ENCODE measurements around the gene DNAJA4.

Gene DNAJA4

DNA sequence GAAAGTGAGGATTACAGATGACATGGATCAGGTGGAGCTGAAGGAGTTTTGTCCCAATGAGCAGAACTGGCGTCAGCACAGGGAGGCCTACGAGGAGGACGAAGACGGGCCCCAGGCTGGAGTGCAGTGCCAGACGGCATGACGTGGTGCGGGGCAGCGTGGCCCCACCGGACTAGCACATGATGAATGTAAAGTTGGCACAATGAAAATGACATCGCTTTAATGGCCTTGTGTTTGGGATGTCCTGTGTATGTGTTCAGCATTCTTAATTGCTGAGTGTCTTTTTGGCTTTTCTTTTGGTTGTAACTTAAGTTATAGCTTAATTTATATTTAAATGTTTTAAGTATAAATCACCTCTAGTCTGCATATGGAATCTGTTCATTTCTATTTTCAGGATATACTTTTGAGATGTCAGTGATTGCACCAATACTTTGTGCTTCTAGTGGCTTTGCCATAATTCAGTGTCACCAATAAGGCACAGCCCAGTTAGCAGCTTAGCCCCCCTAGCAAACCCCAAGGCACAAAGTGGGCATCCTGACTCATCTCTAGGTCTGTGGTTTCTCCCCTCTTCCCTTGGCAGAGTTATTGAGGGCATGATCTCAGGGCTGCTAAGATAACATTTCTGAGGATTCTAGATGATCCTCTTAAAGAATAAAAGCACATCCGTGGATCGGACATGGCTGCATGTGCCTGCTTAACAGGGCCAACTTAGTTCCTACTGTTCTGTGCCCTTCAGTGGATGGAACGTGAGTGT is 16.1 kb downstream of the DNAJA4 start:
- no peak for DNase-seq (ENCODE audit: low read depth)

DNA sequence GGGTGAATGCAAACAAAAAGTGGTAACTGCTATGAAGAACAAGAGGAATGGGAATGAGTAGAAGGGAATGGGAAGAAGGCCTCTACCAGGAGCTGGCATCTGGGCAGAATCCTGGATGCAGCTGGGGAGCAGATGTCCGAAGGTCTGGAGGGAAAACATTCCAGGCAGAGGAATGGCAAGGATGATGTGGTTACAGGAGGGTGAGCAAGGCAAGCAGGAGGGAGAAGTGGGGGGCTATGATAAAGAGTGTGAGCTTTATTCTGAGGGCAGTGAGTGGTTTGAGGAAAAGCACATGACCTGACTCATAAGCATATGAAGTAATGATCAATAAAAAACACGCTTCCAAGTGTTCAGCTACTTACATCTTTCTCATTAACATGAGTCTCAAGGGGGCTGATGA is 18.0 kb downstream of the DNAJA4 start:
- DNase-seq (ENCODE audit: low read depth), result no peak

DNA sequence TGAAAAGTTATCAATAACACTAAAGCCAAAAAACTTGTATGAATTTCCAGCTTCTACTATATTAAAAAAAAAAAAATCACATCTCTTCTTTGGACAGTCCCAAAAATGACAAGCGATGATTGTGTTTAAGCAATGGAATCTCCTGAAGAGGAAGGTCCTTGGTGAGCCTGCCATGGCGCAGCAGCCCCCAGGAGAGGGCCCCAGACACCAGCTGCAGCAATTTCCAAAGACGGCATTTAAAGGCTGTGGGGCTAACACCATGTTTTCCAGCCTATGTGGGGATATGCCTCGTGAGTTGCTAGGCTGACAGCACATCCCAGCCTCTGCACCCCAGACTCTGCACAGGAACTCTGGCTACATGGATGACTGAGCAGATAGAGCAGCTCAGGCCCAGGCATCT is 20.4 kb downstream of the DNAJA4 start:
- DNase-seq (ENCODE audit: low read depth), result no peak

DNA sequence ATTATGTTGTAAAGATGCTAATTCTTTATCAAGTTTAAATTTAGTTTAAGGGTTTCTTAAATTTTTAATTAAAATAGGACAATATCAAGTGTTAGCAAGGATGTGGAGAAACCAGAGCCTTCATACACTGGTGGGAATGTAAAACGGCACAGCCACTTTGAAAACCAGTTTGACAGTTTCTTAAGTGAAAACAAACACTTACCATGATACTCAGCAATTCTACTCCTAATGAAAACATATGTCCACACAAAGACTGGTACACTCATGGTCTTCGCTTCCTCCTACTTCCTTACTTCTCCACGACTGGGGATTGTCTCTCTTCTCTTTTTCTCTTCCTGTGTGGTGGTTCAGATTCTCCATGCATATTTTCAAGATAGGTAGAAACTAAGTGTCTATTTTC is 25.9 kb downstream of the DNAJA4 start:
- no peak for DNase-seq (ENCODE audit: low read depth)

DNA sequence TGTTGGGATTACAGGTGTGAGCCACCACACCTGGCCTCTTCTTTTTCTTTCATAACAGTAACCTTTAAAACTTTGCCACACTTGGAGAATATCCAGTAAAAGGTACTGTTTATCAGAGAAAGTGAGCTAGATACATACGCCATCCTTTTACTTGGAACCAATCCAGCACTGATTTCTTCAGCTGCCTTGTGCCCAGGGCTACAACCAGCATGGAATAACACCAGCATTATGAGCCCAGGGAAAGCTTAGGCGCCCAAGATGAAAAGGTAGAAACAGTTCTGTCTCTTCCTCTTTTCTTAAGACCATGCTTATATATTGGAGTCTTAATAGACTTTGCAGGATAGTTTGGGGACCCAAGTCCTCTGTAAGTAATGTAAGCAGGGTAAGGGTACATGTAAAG is 26.7 kb downstream of the DNAJA4 start:
- DNase-seq (ENCODE audit: low read depth), result no peak

DNA sequence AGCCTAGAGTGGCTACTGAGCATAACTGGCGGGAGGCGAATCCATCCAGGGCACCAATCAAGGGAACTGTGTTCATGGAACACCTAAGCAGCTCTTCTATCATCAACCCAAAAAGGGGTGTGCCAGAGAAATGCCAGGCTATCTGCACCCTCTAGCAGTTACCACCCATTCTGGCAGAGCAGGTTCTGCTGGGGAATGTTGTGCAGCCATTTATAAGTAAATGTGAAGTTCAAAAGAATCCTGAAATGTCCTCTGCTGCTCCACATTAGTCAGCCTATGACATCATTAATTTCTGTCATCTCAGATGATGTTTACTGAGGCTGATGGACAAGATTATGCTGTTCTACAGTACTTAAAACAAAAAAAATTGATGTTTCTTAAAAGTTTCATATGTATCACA is 27.3 kb downstream of the DNAJA4 start:
- DNase-seq (ENCODE audit: low read depth), result no peak

DNA sequence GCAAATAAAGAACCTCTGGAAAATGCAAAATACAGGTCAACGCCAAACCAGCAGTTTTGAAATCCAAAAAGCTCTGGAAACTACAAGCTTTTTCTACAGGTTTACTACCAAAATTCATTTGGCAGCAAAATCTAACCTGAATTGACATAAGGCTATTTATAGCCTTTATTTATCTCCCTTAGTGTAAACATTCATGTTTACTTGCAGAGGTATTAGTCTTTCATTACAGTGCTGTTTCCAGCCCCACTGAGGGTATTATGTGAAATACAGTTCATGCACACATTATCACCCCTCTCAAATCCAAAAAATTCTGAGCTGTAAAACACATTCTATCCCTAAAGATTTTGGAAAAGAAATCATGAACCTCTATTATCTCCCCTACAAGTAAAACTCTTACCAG is 27.9 kb downstream of the DNAJA4 start:
- DNase-seq (ENCODE audit: low read depth), result no peak

DNA sequence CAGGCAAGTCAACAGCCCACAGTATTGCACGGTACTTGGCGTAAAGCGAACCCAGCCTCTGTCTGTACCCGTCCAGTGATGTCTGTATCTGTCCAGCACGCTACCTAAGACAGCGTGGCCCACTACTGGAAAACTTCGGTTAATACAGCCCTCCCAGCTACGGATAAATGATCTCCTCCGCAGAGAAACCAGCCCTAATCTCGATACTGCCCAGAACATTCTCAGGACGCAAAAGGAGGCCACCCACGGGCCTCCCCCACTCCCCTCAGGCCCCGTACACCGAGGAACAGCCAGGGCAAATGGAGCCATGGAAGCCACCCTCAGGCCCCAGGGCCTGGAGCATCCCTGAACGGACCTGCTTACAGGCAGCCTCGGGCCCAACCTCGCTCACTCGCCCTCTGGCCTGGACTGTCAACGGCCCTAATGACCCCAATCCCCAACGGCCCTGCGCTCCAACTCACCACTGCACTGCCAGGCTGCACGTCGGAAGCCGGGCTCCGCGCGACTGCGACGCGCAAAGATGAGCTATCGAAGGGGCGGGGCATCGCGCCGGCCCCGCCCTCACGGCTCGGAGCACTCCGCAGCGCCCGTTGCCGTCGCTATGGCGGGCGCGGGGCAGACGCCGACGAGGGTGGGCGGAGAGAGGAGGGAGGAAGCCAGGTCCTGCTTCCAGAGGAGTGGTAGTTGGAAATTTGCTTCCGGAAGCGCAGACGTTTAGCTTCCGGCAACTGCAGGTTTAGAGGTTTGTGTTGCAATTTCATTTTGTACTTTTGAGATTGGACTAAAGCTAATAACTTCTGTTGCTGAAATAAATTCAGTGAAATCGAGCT is 35.0 kb downstream of the DNAJA4 start, which contains the start of gene SKIC8:
Gene SKIC8, minus strand, starts transcription at position 509 of the 830 bp plus-strand sequence. CDS start 3,923 bp downstream, outside the sequence.
- peak; percentile 85 for DNase-seq (ENCODE audit: low read depth)

DNA sequence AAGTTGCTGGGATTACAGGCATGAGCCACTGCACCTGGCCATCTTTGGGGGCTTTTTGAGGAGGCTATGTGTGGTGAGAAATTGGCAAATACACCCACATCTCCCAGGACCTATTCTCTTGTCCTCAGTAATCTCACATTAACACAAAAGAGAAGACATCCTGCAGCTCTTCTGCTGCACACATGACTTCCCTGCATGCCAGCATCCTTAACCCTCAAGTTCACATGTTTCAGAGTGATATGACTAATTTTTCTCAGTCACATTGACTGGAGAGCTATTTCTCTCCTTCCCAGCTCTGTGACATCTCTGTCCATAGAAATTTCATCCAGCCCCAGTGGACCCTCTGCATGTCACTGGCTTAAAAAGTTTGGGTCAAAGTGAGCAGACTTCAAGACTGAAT is 37.0 kb downstream of the DNAJA4 start:
- DNase-seq (ENCODE audit: low read depth), result no peak

DNA sequence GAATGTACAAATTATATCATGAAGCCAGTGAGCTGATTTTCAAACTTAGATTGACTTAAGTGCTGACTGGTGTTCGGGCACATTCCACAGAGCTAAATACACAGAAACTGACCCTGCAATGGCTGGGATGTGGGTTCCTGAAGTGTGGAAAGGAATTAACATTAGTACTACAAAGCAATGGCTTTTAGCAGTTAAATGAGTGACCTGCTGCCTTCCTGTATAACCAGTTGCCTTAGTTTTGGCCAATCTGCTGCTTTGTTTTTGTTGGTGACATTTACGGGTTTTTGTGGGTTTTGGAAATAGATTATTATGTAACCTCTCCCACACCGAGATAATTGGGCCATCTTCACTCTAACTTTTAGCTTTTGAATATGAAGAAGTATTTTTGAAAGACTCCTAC is 37.5 kb downstream of the DNAJA4 start:
- DNase-seq (ENCODE audit: low read depth), result no peak

DNA sequence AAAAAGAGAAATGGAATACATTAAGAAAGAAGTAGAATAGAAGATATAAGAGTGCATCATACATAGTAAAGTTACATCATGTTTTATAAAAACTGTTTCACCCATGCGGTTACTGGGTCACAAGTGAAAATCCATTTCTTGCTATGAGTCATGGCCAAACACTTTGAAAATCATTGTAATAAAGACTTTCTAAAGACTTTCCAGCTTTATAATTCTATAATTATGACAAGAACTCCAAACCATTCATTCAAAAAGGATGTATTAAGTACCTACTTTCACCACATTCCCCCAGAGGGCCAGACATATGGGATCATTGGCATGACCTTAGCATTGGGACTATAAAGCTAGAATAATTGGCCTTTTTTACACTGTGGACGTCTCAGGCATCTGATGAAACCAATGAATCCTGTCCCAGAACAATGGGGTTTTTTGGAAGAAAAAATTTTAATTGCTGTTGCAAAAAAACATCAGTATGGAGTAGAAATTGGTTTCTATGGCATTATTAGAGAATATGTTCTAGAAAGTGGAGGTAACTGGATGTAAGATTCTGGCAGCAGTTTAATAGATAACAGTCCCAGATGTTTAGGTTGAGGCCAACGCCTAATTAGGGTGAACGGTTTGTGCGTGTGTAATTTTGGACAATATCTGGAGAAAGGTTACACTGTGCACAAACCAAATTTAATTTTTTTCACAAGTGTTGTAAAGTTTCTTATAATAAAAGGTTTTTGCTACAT is 38.4 kb downstream of the DNAJA4 start:
- no peak for DNase-seq (ENCODE audit: low read depth)

DNA sequence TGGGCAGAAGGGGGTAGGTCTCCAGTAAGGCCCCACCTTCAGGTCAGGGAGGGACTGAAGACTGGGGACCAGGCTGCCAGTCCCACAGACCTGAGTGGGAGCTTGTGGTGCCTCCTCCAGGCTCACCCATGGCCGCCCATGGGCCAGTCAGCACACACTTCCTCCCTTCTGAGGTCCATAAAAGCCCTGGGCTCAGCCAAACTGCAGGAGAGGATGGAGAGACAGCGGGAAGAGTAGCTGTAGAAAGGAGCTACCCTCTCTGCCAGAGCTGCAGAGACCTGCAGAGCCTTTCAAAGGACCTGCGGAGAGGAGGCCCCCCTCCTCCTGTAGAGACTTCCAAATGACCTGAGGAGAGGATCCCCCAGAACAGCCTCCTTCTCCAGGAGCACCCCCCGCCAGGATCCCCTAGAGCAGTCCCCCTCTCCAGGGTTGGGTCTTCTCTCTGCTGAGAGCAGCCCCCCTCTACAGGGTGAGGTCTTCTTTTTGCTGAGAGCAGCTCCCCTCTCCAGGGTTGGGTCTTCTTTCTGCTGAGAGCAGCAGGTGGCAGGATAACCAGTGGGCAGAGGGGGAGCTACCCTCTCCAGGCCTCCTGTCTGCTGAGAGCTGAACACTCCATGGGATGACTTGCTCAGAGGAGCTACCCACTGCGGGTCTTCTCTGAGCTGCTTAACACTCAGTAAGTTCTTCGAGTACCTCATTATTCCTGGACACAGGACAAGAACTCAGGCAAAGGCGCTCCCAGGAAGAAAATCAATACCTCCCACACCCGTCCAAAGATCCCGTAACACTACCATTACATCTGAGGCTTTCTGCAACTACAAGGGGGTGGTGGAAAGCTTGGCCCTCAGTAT is 40.1 kb downstream of the DNAJA4 start:
- DNase-seq (ENCODE audit: low read depth), result no peak

DNA sequence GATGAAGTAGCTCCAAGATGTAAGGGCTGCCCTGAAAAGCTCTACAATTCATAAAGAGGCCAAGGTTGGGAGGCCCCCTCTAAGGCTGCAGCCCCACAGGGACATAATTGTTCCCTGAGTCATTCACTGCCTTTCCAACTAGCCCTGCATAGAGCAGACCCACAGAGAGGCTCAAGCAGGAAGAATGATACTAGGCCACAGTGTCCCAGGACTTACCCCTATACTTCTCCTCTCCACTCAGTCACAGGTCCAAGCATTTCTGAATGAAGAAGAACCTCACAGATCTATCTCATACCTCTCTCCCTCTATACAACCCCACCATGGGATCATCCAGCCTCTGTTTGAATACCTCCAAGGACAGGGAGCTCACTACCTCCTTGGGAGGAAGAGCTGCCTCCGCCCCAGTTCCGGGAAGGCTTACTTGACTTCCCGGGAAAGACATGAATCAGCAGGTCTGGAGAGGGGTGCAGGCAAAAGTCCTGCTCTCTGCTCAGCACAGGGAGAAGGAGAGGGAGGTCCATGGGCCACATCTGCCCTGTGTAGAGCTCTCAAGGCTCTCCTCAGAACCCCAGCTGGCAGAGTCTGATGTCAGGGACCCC is 41.9 kb downstream of the DNAJA4 start:
- DNase-seq (ENCODE audit: low read depth), result no peak

DNA sequence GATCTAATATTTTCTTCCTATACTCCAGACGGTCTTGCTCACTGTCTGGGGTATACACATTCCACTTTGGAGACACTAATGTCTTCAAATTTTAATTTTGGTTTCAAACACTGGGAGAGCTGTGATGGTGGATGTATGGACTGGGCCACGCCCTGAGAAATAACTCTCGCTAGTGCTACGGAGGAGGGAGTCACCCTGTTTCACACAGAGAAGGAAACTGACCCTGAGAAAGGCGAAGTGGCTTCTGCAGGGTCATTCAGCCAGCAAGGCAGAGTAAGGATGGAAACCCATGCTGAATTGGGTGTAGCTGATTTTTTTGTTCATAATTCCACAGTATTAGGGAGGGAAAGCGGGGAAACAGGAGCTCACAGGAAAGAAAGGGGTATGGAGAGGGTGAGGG is 43.6 kb downstream of the DNAJA4 start:
- no peak for DNase-seq (ENCODE audit: low read depth)

DNA sequence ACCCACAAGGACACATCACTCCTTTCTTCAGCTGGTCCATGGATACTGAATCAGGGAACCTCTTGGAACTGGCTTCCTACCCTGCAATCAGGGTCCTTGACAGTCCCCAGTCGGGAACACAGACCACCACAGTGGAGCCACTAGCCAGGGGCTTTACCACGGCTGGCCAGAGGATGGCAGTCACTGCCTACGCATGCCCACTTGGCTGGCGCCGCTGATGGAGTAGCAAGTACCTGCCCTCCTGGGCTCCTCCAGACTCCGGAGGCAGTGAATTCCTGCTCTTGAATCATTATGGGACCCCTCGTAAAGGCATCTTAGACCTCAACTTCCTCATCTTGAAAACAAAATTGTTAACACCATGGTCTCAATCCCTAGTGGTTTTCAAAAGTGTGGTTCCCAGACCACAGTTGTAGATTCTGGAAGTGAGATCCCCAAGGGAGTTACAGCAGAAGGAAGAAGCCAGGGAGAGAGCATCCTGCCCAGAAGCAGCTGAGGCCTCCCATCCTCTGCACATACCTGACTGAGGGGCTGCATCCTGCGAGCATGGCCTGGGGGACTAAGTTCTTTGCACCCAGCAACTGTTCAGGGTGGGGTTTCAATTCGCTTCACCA is 44.2 kb downstream of the DNAJA4 start:
- no peak for DNase-seq (ENCODE audit: low read depth)

DNA sequence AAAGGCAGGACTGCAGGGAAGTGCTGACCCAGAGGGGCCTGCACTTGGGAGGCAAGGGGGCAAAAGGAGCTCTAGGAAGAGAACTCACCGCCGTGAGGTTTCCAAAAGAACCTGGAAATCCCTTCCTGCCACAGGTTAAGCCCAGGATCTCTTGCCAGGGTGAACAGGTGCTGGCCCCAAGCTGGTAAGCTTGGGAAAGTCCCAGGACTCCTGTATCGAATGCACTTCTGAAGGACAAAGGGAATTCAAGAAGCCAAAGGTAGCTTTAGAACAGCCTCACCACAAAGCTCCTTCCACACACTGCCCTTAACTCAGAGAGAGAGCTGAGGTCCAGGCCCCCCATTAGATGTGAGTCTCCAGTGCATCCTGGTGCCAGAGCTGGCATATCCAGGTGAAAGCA is 46.9 kb downstream of the DNAJA4 start:
- DNase-seq (ENCODE audit: low read depth), result no peak

DNA sequence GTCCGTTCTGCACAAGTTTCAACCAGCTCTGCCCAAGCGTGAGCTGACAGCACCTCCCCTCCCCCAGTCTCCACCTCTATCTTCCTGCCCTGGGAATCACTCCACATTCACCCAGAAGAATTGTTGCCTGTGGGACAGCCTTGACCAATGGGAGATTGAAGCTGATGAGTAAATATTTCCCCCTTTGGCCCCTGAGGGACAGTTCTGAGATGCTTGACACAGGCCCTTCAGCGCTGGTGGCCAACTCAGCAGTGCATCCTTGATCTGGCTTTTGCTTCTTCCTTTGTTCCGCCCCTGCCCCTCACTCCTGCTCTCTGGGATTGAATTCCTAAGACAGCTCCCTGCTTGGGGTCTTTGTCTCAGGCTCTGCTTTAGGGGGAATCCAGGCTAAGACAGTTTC is 48.2 kb downstream of the DNAJA4 start:
- no peak for DNase-seq (ENCODE audit: low read depth)

DNA sequence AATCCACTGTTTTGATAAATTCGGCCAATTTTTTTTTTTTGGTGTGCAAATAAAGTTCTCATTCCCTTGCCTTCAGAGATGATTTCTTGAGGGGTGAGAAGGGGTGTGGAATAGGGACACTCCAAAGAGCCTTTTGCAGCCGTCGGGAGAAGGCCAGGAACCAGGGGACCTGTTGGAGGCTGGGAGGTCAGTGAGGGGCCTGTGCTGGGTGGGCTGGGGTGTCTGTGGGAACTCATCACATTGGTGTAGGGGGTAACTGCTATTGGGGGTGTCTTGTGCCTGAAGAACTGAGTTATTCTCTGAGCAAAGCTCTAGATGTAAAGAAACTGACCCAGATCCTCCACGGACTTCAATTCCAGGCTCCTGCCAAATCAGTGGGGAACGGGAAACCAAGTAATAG is 48.6 kb downstream of the DNAJA4 start:
- DNase-seq (ENCODE audit: low read depth), result no peak

DNA sequence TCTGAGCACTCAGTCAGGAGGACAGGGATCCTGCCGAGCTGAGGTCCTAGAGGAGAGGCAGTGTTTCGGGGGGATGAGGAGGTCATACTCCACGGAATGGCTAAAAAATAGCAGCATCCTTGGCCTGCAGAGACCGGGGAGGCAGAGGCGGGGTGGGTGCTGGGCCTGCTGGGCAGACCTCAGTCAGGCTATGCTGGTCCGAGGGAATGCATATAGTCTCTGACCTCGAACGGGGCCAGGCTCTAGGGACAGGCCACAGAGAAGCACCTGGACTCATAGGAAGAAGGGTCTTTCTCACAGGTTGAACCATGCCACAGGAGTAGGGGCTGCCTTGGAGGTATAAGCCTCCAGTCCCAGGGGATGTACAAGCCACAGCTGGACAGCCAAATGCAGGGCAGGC is 49.0 kb downstream of the DNAJA4 start:
- DNase-seq (ENCODE audit: low read depth), result no peak

DNA sequence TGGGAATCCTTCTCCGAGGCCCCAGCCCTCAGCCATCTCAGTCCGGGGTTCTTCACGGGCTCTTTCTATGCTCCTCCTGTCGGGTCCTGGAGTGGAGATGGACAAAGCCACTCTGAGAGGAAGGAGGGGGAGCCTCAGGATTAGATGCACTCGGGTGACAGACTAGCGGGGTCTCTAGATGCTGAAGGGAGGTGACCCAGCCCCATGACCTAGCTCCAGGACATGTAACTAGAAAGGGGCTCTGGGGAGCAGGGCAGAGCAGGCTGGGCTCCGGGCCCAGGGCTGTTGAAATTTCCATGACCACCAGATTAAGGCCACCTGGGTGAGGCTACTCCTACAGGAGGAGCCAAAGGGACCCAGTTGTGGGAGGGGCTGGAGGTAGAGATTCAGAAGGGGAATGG is 49.8 kb downstream of the DNAJA4 start:
- DNase-seq (ENCODE audit: low read depth), result no peak

DNA sequence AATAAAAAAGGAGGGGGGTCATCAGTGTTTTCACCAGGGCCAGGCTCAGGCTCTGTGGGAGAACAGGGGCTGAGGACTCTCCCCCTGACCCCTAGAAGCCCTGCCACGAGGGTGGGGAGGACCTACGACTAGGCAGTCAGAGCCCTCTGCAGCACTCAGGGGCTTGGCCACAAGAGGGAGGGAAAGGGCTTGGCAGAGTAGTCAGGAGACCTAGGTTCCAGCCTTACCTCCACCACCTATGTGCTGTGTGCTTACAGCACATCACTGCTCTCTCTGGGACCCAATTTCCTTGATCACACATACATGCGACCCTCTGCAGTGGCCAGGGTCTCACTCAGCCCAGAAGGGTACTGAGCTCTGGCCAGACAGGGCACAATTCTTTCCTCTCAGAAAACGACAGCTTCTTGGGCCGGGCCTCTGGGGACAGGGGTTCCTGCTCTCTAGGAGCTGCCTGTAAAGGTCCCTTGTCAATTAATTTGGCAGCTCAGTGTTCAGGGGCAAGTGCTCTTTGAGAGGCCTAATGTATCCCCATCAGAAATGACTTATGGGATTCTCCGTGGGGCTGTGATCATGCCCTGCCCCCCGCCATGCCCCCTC is 51.4 kb downstream of the DNAJA4 start:
- no peak for DNase-seq (ENCODE audit: low read depth)

All from T-helper 22 cell (primary cell).